ENCODE measurements around the gene CENPP.

CENPP gene

GRCh38 chr9:92645041-92645440 is 319.3 kb downstream of the CENPP start:
- no peak for DNase-seq

DNA sequence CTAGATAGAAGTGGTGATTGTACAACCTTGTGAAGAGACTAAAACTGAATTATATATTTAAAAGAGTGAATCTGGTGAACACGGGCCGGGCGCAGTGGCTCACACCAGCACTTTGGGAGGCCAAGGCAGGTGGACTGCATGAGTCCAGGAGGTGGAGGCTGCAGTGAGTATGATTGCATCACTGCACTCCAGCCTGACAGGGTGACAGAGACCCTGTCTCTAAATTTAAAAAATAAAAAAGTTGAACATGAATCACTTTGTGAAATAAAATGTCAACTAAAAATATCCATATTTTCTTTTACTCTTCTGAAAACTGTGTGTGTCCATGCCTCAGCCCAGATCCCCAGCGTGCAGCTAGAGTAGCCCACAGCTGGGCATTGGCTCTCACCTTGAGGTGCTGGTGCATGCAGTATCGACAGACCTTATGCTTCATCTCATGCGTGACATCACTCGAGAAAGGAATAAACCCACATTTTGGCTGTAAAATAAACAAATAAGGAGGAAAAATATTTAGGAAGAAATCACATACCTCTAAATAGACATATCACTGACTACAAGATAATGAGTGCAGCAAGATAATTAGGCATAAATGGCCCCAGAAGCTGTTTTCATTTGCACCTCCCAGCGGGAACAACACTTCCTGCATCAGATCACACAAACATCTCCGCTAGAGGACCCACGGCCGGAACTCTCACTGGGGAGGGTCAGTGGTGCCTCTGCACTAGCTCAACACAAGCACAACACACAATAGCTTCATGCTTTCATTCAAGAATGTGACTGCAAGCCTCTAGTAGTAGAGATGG is 322.1 kb downstream of the CENPP start:
- DNase-seq, result no peak

- no peak for DNase-seq
Measured at GRCh38 chr9:92648474-92648971, 322.8 kb downstream of the CENPP start.

- DNase-seq, result no peak
Measured at GRCh38 chr9:92649007-92649406, 323.3 kb downstream of the CENPP start.

DNA sequence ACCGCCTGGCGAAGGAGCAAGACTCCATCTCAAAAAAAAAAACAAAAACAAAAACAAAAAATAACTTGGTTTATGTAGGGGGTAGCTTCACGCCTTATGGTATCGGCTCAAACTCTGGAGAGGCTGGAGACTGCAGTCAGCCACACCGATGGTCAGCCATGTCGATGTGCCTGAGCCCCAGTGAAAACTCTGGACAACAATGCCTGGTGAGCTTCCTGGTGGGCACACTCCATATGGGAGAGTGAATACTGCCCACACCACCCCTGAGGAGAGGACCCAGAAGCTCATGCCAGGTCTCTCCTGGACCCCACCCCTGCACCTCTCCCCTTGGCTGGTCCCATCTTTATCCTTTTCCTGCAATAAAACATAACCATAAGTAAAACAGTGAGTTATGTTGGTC is 324.5 kb downstream of the CENPP start:
- no peak for DNase-seq

DNA sequence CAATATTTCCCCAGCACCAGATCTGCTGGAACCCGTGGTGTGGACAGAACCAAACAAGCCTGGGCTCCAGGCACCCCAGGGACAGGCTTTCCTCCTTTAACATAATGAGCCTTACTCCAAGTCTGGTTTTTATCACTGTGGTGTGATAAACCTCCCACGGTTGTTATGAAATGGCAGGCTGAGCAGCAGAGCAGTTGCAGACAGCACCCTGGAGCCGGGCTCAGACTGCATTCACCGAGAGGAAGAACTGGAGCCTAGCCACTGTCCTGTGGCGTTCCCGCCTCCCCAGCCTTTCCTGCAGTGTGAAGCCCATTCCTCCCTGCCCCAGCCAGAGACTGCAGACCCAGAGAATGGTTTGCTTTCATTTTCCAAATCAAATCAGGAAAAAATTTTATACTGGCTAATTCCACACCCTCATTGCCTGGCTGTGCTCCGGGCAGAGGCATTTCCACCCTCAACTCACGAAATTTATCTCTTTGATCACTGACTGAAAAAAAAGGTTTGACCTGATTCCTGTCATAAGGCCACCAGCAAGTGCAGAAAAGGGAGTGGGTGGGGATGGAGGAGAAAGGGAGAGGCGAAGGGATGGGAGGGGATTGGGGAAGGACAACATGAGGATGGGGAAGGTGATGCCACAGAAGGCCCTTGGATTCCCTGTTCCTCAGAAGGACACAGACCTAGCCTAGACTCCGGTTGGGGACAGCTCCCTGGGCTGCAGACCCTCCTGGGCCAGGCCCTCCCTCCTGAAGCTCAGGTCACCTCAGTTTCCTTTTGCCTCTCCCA is 325.3 kb downstream of the CENPP start:
- no peak for DNase-seq

GRCh38 chr9:92652461-92652860 is 326.7 kb downstream of the CENPP start:
- DNase-seq, result no peak

DNA sequence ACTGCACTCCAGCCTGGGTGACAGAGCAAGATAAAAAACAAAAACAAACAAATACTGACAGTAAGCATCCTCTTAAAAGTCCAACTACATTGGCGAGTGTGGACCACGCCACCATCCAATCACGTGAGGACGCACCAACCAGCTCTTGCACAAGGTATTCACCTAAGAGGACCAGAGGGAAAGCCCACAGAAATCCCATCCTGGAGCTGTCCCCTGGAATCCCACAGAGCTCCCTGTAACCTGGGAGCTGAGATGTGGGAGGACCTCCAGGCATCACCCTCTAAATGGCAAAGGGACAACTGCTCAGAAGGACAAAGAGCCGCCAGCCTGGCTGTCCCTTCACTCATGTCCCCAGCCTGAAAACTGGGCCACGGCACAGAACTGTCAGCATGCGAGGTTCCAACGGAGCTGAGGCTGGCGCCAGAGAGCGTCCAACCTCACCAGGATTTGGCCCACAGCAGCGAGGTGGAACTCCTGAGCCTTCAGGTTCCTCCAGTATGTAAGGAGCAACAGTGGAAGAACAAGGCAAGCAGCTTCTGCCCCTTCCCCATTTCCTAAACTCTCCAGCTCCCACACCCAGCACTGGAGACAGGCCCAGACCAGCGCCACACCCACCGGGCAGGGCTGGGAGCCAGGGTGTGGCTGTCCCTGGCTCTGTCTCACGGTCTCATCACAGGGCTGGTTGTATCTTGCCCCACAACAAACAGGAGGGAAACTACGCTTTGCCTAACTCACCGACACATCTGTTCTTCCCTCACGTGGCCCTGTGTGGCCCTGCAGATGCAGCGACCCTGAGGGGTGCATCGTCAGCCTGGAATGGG is 328.9 kb downstream of the CENPP start:
- DNase-seq, result no peak

DNA sequence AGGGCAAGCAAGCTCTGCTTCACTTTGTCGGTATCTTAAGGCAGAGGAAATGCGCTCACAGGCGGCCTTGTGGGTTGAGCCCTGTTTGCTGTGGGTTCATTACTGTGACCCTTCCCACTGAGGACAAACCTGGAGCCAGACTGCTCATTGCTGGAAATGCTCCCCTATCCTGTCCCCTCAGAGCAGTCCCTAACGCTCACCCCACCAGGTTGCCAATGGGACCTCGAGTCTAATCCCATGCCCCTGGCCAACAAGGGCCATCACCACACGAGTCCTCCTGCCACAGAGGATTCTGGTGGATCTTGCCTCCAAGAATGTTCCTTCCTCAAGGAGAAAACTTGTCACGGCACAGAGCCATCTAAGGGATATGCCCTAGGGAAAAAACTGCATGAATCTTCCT is 329.6 kb downstream of the CENPP start:
- no peak for DNase-seq

- no peak for DNase-seq
Measured at GRCh38 chr9:92655896-92656536, 330.3 kb downstream of the CENPP start.

DNA sequence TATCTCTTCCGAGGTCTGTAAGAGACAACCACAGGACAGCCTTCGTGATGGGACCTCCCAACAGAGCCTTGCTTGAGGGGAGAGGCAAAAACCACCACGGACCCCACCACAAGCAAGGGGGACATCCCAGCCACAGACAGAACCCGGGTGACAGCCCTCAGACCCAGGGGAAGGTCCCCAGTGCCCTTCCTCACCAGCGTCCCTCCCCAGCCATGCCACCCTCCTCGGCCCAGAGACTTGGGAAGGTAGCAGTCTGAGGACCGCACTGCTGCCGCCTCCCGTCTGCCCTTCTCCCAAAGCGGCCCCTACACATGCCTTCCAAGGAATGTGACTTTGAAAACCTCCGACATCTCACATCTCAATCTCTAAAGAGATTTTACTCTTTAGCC is 330.8 kb downstream of the CENPP start:
- DNase-seq, result no peak

- DNase-seq, result no peak
Measured at GRCh38 chr9:92657296-92658094, 331.7 kb downstream of the CENPP start.

- DNase-seq, result no peak
Measured at GRCh38 chr9:92658176-92658575, 332.4 kb downstream of the CENPP start.

GRCh38 chr9:92658611-92659010 is 332.9 kb downstream of the CENPP start:
- no peak for DNase-seq

DNA sequence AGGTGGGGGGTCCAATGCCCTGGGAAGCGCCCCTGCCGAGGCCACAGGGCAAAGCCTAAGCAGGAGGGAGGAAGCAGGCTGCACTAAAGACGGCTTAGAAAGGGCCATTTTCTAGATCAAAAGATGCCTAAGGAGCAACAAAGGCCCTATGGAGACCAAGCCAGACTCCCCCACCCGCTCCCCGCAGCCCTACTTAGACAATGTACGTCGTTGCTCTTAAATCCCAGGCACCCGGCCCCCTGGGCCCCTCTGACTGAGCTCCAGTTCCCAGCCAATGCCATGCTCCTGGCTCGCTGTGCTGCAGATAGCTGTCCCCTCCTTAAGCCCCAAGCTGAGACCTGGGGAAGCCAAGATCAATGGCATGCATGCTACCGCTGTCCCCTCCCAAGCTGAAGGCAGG is 333.8 kb downstream of the CENPP start:
- DNase-seq, result no peak

DNA sequence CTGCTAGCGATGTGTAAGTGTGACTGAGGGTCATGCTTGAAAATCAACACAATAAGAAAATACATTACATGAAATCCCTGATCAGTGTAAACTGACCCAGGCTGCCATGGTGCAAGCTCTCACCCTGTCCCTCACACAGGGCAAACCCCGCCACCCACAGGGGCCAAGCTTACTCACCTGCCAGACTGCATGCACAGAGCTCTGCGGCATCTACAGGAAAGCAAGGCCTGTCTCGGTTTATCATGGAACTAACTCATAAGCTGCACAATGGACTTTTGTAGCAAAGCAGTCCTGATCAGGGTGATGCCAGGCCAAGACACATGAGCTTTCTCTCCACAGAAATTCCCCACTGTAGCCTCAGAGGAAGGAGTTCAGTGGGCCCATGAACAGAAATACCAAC is 334.5 kb downstream of the CENPP start:
- DNase-seq, result no peak

DNA sequence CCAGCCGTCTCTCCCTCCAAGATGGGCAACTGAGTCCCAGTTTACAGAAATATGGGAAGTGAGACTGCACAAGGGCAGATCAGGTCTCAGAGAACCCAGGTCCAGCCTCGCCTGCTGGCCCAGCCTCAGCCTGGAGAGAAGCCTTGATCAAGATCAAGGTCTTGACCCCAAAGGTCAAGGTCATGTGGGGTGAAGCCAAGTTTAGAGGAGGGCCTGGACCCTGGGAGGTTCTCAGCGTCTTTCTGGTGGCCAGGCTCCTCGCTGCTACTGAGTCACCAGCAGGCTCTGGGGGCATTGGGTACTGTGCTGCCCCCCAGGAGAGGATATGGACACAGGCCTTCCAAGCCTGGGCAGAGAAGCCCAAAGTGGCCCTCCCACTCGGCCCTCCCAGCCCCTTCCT is 335.4 kb downstream of the CENPP start:
- no peak for DNase-seq

- DNase-seq, result no peak
Measured at GRCh38 chr9:92661743-92662142, 336.0 kb downstream of the CENPP start.

DNA sequence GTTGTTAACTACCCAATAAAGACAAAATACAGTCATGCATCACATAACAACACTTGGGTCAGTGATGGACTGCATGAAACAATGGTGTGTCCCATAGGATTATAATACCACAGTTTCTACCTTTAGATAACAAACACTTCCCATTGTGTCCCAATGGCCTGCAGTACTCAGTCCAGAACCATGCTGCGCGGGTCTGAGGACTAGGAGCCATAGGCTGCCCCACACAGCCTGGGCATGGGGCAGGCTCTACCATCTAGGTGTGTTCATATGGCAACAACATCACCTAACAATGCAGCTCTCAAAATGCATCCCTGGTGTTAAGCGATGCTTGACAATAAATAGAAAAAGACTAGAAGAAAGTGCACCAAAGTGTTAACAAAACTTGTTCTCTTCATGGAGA is 337.4 kb downstream of the CENPP start:
- no peak for DNase-seq

- DNase-seq, result no peak
Measured at GRCh38 chr9:92663951-92664350, 338.2 kb downstream of the CENPP start.

DNA sequence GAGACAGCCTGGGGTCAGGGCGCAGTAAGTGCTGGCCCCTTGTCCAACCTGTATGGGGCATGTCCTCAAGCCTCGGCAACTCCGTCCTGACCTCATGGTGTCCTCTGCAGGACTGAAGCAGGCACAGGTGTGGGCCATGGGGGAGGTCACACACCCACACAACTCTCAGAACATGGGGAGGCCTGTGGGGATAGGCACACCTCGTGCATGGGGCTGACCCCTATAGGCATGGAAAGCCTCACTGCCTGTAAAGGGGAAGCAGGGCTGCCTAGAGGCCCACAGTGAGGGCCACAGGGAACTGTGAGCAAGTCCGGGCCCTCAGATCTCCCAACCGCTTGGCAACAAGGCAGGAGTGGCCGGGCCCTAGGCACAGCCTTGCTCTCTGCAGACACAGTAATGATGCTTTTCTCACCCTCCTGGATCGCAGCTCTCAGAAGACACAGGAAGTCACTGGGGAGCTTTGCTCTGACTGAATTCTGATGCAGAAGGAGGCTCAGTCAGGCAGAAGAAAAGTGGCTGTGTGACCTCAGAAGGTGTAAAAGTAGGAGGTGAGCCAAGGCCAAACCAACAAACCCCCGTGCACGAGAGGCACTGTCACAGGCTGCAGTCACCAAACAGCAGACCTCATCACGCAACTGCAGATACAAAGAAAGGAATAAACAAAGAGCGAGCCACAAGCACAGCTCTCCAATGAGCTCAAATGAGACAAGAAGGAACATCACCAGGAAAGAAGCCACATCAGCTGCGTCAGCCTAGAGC is 338.8 kb downstream of the CENPP start:
- no peak for DNase-seq

All from NCI-H1417 treated with DMSO at 0.1 percent for 48 hours (cell line).